GM12874 (cell line): ENCODE measurements around the gene MYL6B.

ENCODE experiments used
- CTCF ChIP-seq: IDR thresholded peaks from 2 replicates; pipeline ENCODE4 v1.5.1; 2011; ENCODE audit warnings: low read depth, mild to moderate bottlenecking, control low read depth, low read length, moderate library complexity; ENCODE audit not compliant: insufficient read depth

Gene MYL6B

GRCh38 chr12:56137853-56138571, 14.4 kb upstream of the MYL6B start:
- TF ChIP-seq CTCF: no peak

DNA sequence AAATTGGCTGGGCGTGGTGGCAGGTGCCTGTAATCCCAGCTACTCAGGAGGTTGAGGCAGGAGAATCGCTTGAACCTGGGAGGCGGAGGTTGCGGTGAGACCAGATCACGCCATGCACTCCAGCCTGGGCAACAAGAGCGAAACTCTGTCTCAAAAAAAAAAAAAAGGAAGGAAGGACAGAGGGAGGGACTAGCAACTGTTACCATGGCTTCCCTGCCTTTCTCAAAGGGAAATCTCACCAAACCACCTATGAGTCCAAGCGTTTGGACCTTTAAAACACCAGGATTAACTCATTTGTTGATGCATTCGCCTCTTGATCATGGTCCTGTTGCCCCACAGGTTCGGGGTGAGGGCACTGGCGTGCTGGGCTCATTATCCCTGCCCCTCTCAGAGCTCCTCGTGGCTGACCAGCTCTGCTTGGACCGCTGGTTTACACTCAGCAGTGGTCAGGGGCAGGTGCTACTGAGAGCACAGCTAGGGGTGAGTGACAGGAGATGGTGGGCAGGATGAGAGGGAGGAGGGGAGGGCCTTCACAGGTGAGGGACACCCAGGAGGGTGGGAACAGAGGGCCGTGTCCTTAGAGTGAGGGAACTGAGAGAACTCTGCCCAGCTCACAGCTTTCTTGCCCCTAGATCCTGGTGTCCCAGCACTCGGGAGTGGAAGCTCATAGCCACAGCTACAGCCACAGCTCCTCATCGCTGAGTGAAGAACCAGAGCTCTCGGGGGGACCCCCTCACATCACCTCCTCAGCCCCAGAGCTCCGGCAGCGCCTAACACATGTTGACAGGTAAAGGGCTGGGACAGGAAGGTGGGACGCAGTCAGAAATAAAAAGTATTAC, 10.2 kb upstream of the MYL6B start:
- TF ChIP-seq CTCF: no peak

- TF ChIP-seq CTCF: no peak
These were observed 9.2 kb upstream of the MYL6B start for GRCh38 chr12:56143217-56143616.

GRCh38 chr12:56143870-56144269, 8.5 kb upstream of the MYL6B start:
- TF ChIP-seq CTCF: no peak

DNA sequence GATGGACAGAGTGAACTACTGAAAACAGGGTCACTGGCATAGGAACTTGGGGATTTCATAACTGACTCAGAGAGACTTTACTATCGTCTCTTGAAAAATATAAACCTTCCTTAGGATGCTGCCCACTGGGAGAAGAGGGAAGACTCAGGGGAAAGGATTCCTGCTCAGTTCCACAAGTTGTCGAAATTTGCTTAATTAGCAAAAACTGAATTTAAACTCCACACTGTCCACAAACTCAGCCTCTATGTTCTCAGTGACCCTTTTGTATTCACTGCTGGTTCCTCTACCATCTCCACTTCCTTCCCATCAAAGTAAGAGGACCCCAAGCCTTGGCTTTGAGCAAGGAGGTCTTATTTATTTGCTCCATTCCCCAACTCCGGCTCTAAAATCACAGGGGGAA, 7.2 kb upstream of the MYL6B start:
- no peak for TF ChIP-seq CTCF

DNA sequence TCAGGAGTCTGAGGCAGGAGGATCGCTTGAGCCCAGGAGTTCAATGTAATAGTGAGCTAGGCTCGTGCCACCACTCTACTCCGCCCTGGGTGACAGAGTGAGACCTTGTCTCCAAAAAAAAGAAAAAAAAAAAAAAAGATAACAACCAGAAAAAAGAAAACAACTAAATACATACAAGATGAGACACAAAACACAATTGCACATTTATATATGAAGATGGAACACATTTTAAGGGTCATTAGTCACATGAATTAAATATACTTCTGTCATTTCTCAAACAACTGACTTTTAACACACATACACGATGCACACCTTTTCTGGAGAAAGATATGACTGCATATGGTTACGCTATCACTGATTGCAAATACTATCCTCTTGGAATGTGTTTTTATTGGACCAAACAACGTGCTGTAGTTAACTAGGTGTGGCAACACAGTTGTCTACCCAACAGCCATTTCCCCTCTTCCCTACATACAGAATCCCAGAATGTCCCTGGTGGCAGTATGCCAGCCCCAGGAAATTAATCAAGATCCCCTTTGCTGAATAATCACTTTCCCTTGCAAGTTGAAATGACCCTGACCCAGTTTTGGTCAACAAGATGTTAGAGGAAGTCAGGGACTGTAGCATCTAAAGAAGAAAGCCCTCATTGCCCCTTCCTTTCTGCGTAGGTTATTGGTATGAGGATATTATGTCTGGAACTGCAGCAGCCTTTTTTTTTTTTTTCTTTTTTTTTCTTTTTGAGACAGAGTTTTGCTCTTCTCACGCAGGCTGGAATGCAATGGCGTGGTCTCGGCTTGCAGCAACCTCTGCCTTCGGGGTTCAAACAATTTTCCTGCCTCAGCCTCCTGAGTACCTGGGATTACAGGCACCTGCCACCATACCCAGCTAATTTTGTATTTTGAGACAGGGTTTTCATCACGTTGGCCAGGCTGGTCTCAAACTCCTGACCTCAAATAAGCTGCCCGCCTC, 5.6 kb upstream of the MYL6B start:
- TF ChIP-seq CTCF: no peak

GRCh38 chr12:56150563-56150962, 1.8 kb upstream of the MYL6B start:
- no peak for TF ChIP-seq CTCF
